Activated CD4-positive, alpha-beta T cell treated with anti-CD3 and anti-CD28 coated beads, Interleukin-2, amount 50 U/mL, for 16 hours (primary cell): Measurements from ENCODE around the gene GALNT13.

Experiments
- DNase-seq: peaks from one replicate; pipeline ENCODE4 v3.0.0-alpha.2; 2020

The GALNT13 gene

DNA sequence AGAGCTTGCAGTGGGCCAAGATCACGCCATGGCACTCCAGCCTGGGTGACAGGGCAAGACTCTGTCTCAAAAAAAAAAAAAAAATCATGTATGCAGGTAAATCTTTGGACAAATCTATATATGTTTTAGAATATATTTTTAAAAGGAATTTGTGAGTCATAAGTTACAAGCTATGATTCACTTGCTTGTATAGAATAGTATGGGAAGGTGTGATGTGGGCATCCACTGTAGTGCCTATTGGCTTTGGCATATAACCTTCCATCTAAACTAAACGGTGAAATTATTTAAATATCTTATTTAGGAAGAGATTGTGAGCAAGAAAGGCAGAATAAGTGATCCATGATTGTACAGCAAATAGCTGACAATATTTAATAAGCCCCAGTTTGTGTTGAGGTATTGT lies 261.1 kb downstream of the GALNT13 start:
- DNase-seq = no peak

DNA sequence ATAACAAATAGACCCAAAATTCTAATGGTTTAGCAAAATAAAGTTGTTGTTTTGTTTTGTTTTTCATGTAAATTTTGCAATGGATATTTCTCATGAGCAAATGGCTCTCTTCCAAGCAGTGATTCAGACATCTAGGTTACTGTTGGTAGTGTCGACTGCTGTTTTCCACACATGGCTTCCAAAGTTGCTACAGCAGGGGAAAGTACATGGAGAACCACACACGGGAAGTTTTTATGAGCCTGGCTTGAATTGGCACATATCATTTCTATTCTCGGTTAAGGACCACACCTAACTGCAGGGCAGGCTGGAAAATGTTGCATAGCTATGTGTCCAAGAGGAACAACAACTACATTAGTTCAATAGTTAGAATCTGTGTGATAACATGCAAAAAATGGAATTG lies 262.1 kb downstream of the GALNT13 start:
- no peak for DNase-seq

DNA sequence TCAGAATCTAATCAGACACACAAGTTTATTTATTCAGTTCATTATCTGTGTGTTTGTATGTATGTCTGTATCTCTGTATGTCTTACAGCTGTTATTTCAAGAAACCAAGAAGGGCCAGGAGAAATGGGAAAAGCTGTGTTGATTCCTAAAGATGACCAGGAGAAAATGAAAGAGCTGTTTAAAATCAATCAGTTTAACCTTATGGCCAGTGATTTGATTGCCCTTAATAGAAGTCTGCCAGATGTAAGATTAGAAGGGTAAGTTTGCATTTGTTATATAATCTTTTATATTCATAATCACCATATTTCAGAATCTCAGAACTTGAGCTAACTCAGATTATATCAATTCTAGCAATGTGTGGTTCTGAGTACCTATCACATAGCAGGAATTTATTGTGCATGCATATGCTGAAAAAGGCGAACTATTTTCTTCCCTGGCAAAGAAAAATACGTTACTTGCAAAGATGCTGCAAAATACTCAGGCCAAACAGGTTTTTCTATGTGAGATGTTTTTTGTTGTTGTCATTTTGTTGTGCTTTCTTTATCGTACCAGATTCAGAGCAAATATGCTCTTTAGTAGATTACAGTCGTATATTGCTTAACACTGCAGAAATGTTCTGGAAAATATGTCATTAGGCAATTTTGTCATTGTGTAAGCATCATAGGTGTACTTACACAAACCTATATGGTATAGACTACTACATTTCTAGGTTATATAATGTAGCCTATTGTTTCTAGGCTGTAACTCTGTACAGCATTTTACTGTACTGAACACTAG lies 268.7 kb downstream of the GALNT13 start:
- no peak for DNase-seq

DNA sequence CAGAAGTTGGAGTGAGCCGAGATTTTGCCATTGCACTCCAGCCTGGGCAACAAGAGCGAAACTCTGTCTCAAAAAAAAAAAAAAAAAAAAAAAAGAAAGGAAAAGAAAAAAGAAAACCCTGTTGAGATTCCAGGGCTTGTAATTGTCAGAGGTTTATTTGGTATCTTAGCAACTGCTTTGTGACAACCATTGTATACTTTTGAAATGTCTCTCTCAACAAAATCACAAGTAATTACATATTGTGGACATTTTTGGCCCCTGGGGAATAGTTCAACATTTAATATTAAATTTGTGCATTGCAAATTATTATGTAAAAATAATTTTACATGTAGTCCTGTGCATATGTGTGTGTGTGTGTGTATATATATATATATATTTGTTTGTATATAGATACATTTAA lies 270.8 kb downstream of the GALNT13 start:
- DNase-seq = no peak

DNA sequence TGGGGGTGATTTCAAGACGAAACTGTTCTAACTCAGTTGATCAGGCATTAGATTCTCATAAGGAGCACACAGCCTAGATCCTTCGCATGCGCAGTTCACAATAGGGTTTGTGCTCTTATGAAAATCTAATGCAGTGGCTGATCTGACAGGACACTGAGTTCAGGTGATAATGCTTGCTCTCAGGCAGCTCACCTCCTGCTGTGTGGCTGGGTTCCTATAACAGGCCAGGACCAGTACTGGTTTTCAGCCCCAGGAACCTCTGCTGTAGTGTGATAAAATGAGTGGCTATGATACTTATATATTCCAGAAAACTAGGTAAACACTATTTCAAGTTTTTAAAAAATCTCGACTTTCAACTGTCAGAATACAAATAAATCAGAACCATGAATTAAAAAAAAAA lies 271.4 kb downstream of the GALNT13 start:
- DNase-seq = no peak

DNA sequence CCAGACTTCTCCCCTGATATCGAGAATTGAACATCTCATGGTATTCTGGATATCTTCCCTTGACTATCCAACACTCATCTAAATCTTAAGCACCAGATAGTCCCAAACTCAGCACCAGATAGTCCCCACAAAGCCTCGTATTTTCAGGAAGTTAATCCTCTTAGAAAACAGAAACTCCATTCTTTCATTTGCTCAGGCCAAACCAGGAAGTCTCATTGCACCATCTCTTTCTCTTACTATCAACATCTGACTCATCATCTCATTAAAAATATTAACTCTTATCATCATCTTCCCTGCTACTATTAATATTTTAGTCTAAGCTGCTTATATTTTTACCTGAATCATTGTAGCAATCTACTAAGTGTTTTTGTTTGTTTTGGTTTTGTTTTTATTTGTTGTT lies 286.4 kb downstream of the GALNT13 start:
- DNase-seq = no peak

DNA sequence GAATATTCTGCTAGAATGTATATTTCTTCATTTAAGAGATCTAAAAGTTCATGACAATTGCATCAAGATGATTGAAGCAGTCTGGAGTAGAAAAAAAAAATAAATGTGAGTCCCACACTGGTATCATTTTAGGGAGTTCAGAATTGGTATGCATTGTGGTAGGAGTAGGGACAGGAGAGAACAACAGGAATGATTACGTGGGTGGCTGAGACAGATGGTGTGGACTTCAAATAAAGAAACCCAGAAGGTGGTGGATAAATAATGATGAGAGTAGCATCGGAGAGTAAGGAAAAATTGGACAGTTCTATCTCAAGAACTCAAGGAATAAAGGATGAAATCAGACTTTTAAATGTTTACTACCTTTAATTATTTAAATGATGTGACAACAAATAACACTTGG lies 289.6 kb downstream of the GALNT13 start:
- no peak for DNase-seq

DNA sequence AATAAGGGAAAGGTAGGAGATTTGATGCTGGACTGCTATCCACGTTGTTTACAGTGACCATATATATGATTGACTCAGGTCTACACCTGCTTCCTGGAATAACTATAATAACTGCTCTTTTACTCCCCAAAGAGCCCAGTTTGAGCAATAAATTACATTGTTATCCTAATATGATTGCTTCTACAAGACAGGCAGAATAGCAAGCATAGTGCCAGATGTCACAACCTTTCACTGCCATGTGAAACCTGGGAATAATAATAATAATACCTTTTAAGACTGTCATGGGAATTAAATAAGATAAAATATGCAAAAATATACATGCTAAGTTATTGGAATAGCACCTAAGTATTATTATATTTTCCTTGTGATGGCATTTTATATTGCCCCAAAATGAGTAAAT lies 298.7 kb downstream of the GALNT13 start:
- DNase-seq = no peak

DNA sequence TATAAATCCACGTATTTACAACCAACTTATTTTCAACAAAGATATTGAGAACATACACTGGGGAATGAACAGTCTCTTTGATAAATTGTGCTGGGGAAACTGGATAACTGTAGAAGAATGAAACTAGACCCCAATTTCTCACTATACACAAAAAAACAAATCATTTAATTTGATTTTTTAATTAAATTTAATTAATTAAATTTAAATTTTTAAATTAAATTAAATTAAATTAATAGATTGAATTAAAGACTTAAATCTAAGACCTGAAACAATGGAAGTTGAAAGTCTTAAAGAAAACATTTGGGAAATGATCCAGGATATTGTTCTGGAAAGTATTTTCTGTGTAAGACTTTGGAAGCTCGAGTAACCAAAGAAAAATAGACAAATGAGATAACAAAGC lies 301.4 kb downstream of the GALNT13 start:
- DNase-seq = no peak

DNA sequence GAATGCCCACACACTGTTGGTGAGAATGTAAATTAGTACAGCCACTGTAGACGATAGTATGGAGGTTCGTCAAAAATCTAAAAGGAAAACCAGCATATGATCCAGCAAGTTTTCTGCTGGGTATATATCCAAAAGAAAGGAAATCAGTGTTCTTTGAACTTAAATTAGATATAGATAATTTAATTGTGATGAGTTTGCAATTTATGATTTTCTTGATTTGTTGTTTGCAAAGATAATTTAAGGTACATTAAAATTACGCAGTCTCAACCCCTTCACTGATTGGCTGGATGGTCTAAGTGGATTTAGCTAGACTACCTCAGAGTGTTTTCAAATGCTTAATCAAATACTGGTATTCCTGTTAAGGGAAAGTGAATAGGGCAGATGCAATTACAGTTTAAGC lies 302.2 kb downstream of the GALNT13 start:
- DNase-seq = no peak

DNA sequence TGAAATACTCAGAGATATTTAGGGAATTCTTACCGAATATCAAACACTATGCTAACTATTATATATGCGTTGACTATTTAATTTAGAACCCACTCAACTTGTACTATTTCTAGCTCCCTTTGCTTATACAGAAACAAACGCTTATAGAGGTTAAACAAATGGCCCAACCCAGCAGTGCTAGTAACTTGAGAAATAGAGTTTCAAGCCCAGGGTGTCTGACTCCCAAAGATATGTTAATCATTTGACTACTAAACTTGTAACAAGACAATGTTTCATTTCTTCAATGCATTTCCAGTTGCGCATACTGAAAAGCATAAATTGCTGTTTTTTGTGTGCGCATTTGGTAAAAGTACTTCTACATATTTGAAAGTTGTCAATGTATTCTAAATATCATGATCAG lies 310.3 kb downstream of the GALNT13 start:
- DNase-seq = no peak

DNA sequence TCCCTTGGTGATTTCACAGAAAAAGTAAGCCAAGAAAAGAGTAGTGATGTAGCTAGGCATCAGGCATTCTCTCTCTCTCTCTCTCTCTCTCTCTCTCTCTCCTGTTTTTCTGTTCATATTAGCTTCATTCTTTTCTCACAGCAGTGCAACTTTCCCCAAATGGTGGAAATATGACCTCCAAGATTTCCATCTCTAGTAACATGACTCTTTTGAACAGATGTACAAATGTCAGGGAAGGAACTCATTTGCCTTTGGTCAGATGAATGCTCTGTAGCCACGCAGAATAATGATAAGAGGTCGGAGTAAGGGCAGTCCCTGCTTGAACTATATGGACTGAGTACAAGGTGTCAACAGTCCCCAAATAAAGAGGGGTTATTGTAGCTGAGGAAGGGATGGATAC lies 316.2 kb downstream of the GALNT13 start:
- DNase-seq = no peak

DNA sequence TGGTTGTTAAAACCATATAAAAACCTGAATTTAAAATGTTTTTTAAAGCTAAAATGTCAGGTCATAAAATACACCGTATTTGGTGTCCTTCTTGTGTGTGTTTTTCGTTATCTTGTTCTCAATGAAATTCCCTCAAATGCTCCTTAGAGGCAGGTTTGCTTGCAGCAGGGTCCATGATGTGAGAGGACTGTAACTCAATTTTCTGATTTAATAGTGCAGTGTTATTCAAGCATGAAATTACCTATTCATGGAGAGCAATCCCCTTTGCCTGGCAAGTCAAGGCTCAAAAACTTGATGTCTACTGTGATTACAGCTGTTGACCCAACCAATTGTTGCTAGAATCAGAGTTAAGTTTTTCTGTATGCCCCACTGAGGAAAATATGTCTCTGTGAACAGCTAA lies 318.2 kb downstream of the GALNT13 start:
- no peak for DNase-seq

DNA sequence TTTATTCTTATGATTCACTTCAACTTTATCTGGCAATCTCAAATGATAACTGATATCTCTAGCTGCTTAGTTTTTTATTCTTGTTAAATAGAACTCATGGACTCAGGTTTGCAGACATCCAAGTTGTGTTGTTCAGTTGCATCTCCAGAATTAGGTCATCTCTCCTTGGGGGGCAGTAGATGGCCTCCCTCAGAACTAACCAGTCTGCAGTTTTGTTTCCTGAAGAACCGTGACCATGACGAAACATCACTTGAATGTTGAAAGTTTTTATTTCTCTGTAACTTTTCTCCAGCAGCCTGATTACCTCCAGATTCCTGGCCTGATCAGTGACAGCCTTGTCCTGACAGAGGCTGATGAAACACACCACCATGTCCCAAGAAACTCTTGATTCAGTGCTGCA lies 321.5 kb downstream of the GALNT13 start:
- DNase-seq = no peak

DNA sequence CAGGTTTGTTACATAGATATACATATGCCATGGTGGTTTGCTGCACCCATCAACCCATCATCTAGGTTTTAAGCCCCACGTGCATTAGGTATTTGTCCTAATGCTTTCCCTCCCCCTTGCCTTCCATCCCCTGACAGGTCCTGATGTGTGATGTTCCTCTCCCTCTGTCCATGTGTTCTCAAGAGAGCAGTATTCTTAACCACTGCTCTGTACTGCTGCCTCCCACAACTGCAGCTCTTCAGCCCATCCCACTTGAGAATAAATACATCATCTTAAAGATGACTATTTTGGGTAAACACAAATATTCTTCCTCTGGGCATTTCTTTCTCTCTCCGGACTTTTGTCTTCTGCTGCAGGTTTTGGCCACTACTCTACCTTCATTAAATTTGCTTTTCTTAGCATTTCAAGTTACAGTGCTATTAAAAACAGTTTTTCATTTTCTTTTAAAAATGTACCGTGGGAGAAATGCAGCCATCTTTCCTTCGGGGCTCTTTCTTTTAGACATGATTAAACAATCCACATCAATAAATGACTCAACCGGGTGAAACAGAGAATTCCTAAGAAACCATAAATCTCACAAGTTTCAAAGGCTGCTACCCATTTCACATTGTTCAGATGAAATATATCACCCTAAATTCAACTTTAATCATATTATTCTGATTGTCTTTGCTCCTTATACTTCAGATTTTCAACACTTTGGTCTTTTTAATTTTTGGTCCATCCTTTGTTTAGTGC lies 323.4 kb downstream of the GALNT13 start:
- no peak for DNase-seq

DNA sequence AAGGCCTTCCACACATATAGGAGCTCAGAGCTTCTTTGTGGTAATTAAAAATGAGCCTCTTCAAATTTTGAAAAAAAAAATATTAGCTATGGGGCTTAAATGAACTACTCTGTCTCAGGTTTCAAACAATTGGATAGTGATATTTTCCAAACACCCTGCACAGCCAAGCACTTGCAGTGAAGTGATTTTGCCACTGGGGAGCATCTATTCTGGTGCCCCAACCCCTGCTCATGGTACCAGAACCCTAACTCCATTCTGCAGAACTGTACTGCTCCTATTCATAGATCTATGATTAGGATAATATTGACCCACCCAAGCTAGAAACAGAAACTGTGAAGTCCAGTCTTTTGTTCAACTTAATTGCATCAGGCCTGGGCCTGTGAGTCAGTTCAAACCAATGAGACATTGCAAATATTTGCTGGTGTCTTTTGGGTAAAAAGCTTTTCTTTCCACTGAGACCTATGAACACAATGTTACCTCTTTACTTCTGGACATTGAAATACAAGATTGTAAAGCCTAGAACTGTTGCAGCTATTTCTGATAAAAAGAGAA lies 324.0 kb downstream of the GALNT13 start:
- no peak for DNase-seq

DNA sequence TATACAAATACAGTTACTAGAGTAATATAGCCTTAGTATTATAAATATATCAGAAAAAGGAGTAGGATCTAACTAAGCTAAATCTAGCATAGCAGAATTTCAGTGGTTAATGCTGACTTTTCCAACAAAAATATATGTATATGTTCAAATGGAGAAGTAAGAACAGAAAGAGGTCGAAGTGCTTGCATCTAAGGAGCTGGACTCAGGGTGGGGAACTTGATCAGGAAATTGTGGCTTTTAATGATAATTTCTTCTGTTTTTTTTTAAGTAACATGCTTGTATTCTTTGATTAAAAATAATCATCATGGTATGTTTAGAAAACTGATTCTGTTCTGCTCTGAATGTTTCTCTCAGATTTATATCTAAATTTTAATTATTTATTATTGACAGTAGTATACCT lies 327.1 kb downstream of the GALNT13 start:
- no peak for DNase-seq

DNA sequence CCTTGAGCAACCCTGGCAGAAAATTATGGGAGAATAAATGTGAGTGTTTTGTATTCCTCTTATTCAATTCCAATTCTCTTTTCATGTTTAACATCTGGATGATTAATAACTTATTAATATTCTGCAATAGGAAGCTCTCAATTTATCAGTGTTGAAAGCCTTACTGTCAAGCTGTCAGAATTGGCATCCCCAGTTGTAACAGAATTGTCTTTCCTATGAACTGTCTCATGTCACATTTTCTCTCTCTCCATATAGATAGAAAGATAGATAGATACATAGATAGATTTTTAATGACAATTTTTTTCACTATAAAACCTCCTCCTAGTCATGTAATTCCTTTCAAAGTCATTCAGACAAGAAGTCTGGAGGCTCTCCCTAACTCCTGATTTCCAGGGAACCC lies 331.5 kb downstream of the GALNT13 start:
- DNase-seq = no peak

DNA sequence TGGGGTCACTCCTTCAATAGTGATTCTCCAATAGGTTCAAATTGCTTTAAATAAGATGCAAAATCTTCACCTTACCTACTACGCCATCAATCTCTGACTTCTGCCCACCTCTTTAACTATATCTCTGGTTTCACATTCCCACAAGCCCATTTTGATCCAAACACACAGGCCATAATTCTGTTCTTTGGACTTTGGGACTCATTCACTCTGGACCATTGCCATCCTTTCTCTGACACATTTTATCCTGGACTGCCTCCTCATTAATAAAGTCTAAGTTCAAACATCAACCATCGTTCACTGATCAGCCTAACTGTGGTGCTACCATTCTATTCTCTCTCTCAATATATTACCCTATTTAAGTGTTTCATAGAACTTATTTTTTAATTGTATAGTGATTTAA lies 332.2 kb downstream of the GALNT13 start:
- no peak for DNase-seq

DNA sequence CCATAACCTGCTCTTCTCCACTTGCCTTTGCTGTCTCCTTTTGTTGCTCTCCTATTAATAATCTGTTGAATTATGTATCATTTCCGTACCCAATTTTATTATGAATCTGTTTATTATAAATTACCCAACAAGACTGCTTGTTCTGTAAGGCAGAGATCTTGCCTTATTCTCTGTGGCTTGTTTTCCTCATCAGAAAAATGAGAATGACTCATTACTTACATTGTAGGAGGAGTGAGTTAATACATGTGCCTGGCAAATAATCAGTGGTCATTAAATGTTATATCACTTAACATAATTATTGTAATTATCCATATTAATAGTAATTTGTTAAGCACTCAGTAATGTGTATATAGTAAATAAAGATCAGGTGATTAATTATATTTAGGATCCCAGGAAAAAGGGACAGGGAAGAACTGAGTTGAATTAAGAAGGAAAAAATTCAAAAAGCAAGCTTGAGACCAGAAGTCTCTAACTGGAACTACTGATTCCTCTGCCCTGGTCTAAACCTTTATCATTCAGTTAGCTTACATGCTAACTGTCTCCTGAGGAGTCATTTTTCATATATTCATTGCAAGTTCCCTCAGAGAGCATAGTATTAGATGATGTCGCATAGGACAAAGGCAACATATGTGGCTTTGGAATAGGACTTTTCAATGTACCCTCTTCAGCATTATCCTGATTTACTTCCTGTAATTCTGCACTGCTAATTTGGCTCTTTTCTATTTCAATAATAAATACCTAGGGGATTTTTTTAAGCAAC lies 335.7 kb downstream of the GALNT13 start:
- DNase-seq = no peak

DNA sequence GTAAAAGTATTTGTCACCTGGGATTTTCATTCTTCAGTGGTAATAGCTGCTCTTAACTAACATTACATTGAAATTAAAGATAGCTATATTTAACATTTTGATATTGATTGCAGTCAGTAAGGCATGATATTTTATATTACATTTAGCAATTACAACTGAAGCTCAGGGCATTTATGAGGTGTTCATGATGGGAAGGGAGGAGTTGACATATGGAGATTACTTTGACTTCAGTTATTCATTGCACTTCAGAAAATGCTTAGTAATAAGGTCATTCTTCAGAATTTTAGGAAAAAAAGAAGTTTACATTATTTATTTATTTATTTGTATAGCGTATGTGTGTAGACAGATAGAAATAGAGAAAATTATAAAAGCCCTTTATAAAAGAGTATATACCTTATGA lies 352.0 kb downstream of the GALNT13 start:
- DNase-seq = no peak

DNA sequence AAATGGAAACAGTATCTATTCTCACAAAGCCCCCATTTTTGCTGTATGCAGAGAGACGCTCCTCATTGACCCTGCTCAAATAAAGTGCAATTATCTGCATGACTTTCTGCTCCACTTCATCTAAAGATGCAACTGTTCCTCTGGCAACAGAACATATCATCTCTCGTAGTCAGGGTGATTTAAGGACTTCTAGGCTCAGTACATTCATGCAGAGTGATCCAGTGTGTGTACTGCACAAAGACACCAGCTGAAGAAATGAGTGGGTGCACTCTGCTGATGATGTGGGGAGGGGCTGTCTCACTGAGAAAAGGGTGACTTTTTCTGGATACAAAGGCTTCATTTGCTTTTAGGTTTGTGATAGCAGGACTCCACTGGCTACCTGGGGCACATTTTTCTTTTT lies 355.2 kb downstream of the GALNT13 start:
- DNase-seq = no peak

DNA sequence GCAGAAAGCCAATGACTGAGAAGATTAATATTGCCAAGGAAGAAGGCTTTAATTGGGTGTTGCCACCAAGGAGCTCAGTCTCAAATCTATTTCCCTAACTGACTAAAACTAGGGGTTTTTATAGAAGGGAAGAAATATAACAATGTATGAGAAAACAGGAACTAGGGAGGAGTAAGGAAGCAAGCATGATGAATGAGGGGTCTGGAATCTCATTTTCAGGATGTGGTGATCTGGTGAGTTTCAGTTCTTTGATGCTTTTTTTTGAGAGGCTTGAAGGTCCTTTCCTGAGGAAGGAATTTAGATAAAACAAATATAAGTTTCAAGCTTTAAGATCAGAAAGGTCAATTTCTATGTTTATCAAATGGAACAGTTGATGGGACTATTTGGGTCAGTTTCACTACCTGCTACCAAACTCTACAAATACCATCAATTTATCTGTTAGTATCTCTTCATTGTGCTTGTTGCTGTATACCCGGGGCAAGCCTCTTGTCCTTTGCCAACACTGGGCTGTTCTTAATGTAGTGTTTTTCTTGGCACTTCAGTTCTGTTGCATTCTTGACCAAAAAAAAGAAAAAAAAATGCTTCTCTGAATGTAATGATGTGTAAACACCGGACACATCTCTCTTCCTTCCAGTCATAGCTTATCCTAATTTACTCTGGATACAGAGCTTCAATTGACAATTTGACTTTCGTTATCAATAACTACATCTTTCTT lies 357.0 kb downstream of the GALNT13 start:
- no peak for DNase-seq
